HFFc6 (cell line): Measurements from ENCODE around the gene FOXL2NB. TPM values are rescaled to one million over a fixed set of nuclear protein-coding genes. Genes with fewer than 3 reads are reported as not detected.

Experiments
- DNase-seq: peaks from one replicate; pipeline ENCODE4 v3.0.0-alpha.2; 2018
- H3K27ac Mint-ChIP-seq: 2 replicates; pipeline ENCODE4 v1.8.0; 2020; ENCODE audit warnings: mild to moderate bottlenecking, mixed read lengths
- H3K27me3 Mint-ChIP-seq: 2 replicates; pipeline ENCODE4 v1.8.0; 2021; ENCODE audit warnings: mild to moderate bottlenecking, moderate library complexity, mixed read lengths; ENCODE audit not compliant: insufficient read depth
- H3K36me3 Mint-ChIP-seq: 2 replicates; pipeline ENCODE4 v1.8.0; 2021; ENCODE audit warnings: low read depth, mixed read lengths
- H3K4me1 Mint-ChIP-seq: 2 replicates; pipeline ENCODE4 v1.8.0; 2020; ENCODE audit warnings: low read depth, mixed read lengths
- H3K4me3 Mint-ChIP-seq: 2 replicates; pipeline ENCODE4 v1.8.0; 2020; ENCODE audit warnings: mild to moderate bottlenecking, moderate library complexity, mixed read lengths
- H3K9me3 Mint-ChIP-seq: 2 replicates; pipeline ENCODE4 v1.8.0; 2020; ENCODE audit warnings: mild to moderate bottlenecking, mixed read lengths
- CTCF ChIP-seq: fragments of 200-600 bp; sonication (generic); IDR thresholded peaks from 2 replicates; pipeline ENCODE4 v1.5.0; 2021; ENCODE audit warnings: antibody characterized with exemption, mild to moderate bottlenecking
- total RNA-seq, 6 experiments: library from RNA; stranded (reverse); fragmentation: NEBNext Ultra II Directional; extraction: Animal tissue kit (Norgen Biotek cat#: 25700); gene quantifications; 2 replicates in 1 of 6; 3 replicates in 5 of 6; pipeline ENCODE4 v1.2.3, GENCODE V29; 2021

Gene FOXL2NB
- total RNA-seq, 6 experiments from 2014 or later, result 0.45 to 5.8 (median 4.6) TPM

- no peak for DNase-seq
- Mint-ChIP-seq H3K9me3 (peaks cover 14% of the 10 kb centered on the region; the same call in 1 of the 2 replicates), H3K27ac (no peak overlapping the region), H3K36me3 (no peaks in the 10 kb centered on the region), H3K4me1 (no peaks in the 10 kb centered on the region; the same call in 1 of the 2 replicates), H3K27me3 (peaks cover 23% of the 10 kb centered on the region), H3K4me3 (no peak overlapping the region)
- no peak for TF ChIP-seq CTCF
These were observed 16.0 kb downstream of the FOXL2NB start for GRCh38 chr3:138962854-138963560.

DNA sequence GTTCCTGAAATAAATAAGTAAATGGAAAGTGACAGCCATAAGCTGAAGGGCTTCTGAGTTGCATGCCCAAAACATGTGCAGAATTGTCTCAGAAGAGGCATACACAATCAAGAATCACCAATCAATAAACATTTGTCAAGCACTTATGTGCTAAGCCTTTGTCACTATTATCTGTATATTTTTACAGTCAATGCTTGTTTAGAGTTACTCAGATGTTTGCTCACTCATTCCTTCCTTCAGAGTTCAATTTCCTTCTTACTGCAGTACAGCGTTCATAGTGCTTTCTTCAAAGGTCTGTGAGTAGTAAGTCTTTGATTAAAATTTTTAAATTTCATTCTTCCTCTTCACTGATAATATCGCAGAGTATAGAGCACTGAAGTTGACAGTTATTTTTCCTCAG, 17.2 kb downstream of the FOXL2NB start:
- peaks cover 14% of the 10 kb centered on the region; the same call in 1 of the 2 replicates for H3K9me3 Mint-ChIP-seq
- H3K27ac Mint-ChIP-seq, result no peak overlapping the region
- peaks cover 15% of the 10 kb centered on the region for H3K27me3 Mint-ChIP-seq
- no peak overlapping the region for H3K4me3 Mint-ChIP-seq
- no peaks in the 10 kb centered on the region; the same call in 1 of the 2 replicates for H3K4me1 Mint-ChIP-seq
- DNase-seq, result no peak
- H3K36me3 Mint-ChIP-seq, result no peaks in the 10 kb centered on the region
- no peak for TF ChIP-seq CTCF

DNA sequence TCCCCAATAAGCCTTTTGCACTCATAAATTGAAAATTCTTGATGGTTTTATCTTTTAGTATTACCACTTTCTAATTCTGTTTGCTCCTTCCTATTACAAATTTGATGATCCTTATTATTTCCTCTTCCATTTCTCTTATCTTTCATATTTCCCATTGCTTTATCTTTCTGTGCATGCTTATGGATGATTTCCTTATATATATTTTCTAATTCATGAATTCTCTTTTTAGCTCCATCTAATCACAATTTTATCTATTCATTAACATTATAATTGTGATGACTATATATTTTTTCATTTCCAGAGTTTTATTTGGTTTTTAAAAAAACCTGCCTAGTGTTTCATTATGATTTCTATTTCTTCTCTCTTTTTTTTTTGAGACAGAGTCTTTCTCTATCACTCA, 17.9 kb downstream of the FOXL2NB start:
- no peak overlapping the region for H3K4me3 Mint-ChIP-seq
- H3K9me3 Mint-ChIP-seq, result peaks cover 14% of the 10 kb centered on the region; the same call in 1 of the 2 replicates
- no peaks in the 10 kb centered on the region for H3K36me3 Mint-ChIP-seq
- no peak for TF ChIP-seq CTCF
- peaks cover 19% of the 10 kb centered on the region for H3K27me3 Mint-ChIP-seq
- no peak for DNase-seq
- H3K4me1 Mint-ChIP-seq, result no peaks in the 10 kb centered on the region; the same call in 1 of the 2 replicates
- no peak overlapping the region for H3K27ac Mint-ChIP-seq

GRCh38 chr3:138971766-138972320, 24.8 kb downstream of the FOXL2NB start:
- Mint-ChIP-seq H3K27ac (no peak overlapping the region), H3K36me3 (no peaks in the 10 kb centered on the region), H3K9me3 (no peaks in the 10 kb centered on the region), H3K4me3 (no peak overlapping the region), H3K27me3 (peaks cover 22% of the 10 kb centered on the region), H3K4me1 (peaks cover 10% of the 10 kb centered on the region)
- no peak for TF ChIP-seq CTCF
- DNase-seq, result no peak

DNA sequence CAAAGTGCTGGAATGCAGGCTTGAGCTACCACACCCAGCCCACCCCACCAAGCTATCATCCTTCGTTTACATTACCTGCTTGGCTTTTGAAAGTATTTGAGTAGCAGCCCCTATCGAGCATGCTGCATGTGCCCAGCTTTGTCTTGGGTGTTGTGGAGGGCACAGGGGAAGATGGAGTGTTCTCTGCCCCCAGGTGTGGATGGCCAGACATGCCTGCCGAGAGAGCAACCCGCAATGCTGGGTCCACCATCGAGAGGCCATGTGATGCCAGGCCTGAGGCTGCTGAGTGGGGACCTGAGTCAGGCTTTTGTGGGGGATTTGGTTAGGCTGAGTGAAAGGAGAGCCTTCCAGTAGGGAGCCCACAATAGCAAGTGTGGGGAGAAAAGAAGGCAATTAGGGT, 25.9 kb downstream of the FOXL2NB start:
- no peak for TF ChIP-seq CTCF
- H3K27me3 Mint-ChIP-seq, result peaks cover 26% of the 10 kb centered on the region
- no peak for DNase-seq
- no peak overlapping the region for H3K27ac Mint-ChIP-seq
- no peak overlapping the region for H3K4me3 Mint-ChIP-seq
- no peaks in the 10 kb centered on the region for H3K9me3 Mint-ChIP-seq
- H3K4me1 Mint-ChIP-seq, result peaks cover 10% of the 10 kb centered on the region
- H3K36me3 Mint-ChIP-seq, result no peaks in the 10 kb centered on the region
